Mesendoderm (in vitro differentiated cells): ENCODE measurements around the gene IL1A.

ENCODE experiments used
- DNase-seq: peaks from one replicate; pipeline ENCODE4 v3.0.0; 2013
- H2AK5ac ChIP-seq: 2 replicates; pipeline ENCODE4 v1.6.1; 2013; ENCODE audit warnings: low read length, inconsistent platforms
- H2BK120ac ChIP-seq: 2 replicates; pipeline ENCODE4 v1.6.1; 2013; ENCODE audit warnings: low read depth, mild to moderate bottlenecking, low read length, moderate library complexity, mixed read lengths
- H2BK15ac ChIP-seq: replicated peaks from 2 replicates; pipeline ENCODE4 v1.6.1; 2013; ENCODE audit warnings: low read depth, mild to moderate bottlenecking, moderate library complexity
- H2BK5ac ChIP-seq: 2 replicates; pipeline ENCODE4 v1.6.1; 2013; ENCODE audit warnings: low read length, inconsistent platforms
- H3K18ac ChIP-seq: 2 replicates; pipeline ENCODE4 v1.6.1; 2013; ENCODE audit warnings: mild to moderate bottlenecking, low read length, mixed read lengths
- H3K23ac ChIP-seq: one replicate; pipeline ENCODE4 v1.6.1; 2013; ENCODE audit warnings: low read length
- H3K27ac ChIP-seq: 2 replicates; pipeline ENCODE4 v1.5.1; 2013; ENCODE audit warnings: low read depth, mild to moderate bottlenecking, inconsistent platforms, low read length, moderate library complexity
- H3K27me3 ChIP-seq: 2 replicates; pipeline ENCODE4 v1.6.1; 2013; ENCODE audit warnings: low read length, control low read depth, mild to moderate bottlenecking, inconsistent platforms; ENCODE audit not compliant: insufficient read depth, poor library complexity
- H3K36me3 ChIP-seq: 2 replicates; pipeline ENCODE4 v1.6.1; 2013; ENCODE audit warnings: low read length, inconsistent platforms; ENCODE audit not compliant: control insufficient read depth, insufficient read depth
- H3K4ac ChIP-seq: one replicate; pipeline ENCODE4 v1.6.1; 2013; ENCODE audit warnings: low read depth, mild to moderate bottlenecking, low read length, moderate library complexity
- H3K4me1 ChIP-seq: 2 replicates; pipeline ENCODE4 v1.6.1; 2013; ENCODE audit warnings: low read depth, low read length, inconsistent platforms; ENCODE audit not compliant: control insufficient read depth
- H3K4me2 ChIP-seq: 2 replicates; pipeline ENCODE4 v1.6.1; 2013; ENCODE audit warnings: low read length
- H3K4me3 ChIP-seq: 2 replicates; pipeline ENCODE4 v1.5.1; 2013; ENCODE audit warnings: mild to moderate bottlenecking, low read length
- H3K56ac ChIP-seq: one replicate; pipeline ENCODE4 v1.6.1; 2013; ENCODE audit warnings: low read length
- H3K79me1 ChIP-seq: 2 replicates; pipeline ENCODE4 v1.6.1; 2013; ENCODE audit warnings: low read length, inconsistent platforms
- H3K79me2 ChIP-seq: 2 replicates; pipeline ENCODE4 v1.6.1; 2013; ENCODE audit warnings: mild to moderate bottlenecking, low read length; ENCODE audit not compliant: control insufficient read depth, insufficient read depth
- H3K9ac ChIP-seq: 2 replicates; pipeline ENCODE4 v1.6.1; 2013; ENCODE audit warnings: low read length, inconsistent platforms
- H4K5ac ChIP-seq: one replicate; pipeline ENCODE4 v1.6.1; 2013; ENCODE audit warnings: low read length
- H4K8ac ChIP-seq: one replicate; pipeline ENCODE4 v1.6.1; 2013; ENCODE audit warnings: low read depth, mild to moderate bottlenecking, control low read depth, low read length, moderate library complexity
- WGBS: extraction: QIAGEN DNeasy Blood & Tissue Kit; methylation state at CpG from one replicate; pipeline ENCODE4 v1.1.7; 2013; ENCODE audit warnings: low lambda C conversion rate, missing lambda C conversion rate; ENCODE audit not compliant: insufficient coverage; ENCODE audit errors: extremely low coverage; 5-methylcytosine and 5-hydroxymethylcytosine counted together

The IL1A gene

DNA sequence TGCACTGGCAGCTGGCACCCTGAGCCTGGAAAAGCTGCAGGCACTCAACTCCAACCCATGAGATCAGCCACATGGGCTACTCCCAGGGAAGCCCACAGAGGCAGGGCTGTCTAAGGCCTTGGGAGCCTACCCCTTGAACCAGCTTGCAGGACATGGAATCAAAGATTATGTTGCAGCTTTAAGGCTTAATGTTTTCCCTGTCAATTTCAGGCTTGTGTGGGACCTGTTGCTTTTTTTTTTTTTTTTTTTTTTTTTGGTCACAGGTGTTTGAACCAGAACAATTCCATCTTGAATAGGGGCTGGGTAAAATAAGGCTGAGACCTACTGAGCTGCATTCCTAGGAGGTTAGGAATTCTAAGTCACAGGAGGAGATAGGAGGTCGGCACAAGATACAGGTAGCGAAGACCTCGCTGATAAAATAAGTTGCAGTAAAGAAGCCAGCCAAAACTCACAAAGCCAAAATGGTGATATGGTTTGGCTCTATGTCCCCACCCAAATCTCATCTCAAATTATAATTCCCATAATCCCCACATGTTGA is 7.5 kb upstream of the IL1A start:
- H3K4ac ChIP-seq, result no peak overlapping the region
- no peak overlapping the region for H4K8ac ChIP-seq
- H2BK15ac ChIP-seq, result no peak overlapping the region
- H3K79me1 ChIP-seq, result no peaks in the 10 kb centered on the region
- H3K23ac ChIP-seq, result no peak overlapping the region
- no peak overlapping the region for H2AK5ac ChIP-seq
- H3K27ac ChIP-seq, result no peak overlapping the region
- no peak overlapping the region for H3K4me2 ChIP-seq
- no peak overlapping the region for H2BK120ac ChIP-seq
- H3K79me2 ChIP-seq, result no peaks in the 10 kb centered on the region
- no peak for DNase-seq
- no peak overlapping the region for H4K5ac ChIP-seq
- H2BK5ac ChIP-seq, result no peak overlapping the region
- no CpG with 5 or more reads among the region's 3 CpGs for WGBS
- H3K4me1 ChIP-seq, result no peaks in the 10 kb centered on the region
- no peak overlapping the region for H3K9ac ChIP-seq
- H3K36me3 ChIP-seq, result no peaks in the 10 kb centered on the region
- no peak overlapping the region for H3K18ac ChIP-seq
- H3K56ac ChIP-seq, result no peak overlapping the region
- H3K4me3 ChIP-seq, result no peak overlapping the region
- H3K27me3 ChIP-seq, result no peaks in the 10 kb centered on the region

DNA sequence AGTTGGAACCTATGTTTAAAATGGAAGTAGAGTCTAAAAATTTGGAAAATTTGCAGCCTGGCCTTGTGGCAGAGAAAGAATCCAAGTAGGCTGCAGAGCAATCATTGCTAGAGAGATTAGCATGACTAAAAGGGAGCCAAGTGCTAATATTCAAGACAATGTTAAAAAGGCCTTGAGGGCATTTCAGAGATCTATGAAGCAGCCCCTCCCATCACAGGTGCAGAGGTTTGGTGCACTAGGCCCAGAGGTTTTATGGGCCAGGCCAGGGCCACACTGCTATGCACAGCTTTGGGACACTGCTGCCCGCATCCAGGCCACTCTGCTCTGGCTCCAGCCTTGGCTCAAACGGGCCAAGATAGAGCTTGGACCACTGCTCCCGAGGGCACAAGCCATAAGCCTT is 6.7 kb upstream of the IL1A start:
- H3K79me1 ChIP-seq, result no peaks in the 10 kb centered on the region

DNA sequence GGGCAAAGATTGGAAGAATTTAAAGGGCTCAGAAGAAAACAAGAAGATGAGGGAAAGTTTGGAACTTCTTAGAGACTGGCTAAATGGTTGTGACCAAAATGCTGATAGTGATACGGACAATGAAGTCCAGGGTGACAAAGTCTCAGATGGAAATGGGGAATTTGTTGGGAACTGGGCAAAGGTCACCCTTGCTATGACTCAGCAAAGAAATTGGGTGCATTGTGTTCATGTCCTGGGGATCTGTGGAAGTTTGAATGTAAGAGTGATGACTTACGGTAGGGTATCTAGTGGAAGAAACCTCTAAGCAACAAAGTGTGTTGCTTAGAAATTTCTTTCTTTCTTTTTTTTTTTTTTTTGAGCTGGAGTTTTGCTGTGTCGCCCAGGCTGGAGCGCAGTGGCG is 6.0 kb upstream of the IL1A start:
- Histone ChIP-seq H3K27me3 (no peaks in the 10 kb centered on the region), H3K4ac (no peak overlapping the region), H3K9ac (no peak overlapping the region), H3K23ac (no peak overlapping the region), H2BK5ac (no peak overlapping the region), H3K79me1 (no peaks in the 10 kb centered on the region), H3K36me3 (no peaks in the 10 kb centered on the region), H3K18ac (no peak overlapping the region), H4K8ac (no peak overlapping the region), H3K4me2 (no peak overlapping the region), H3K56ac (no peak overlapping the region), H3K4me3 (no peak overlapping the region), H2AK5ac (no peak overlapping the region), H3K79me2 (no peaks in the 10 kb centered on the region), H2BK15ac (no peak overlapping the region), H2BK120ac (no peak overlapping the region), H3K4me1 (no peaks in the 10 kb centered on the region), H3K27ac (no peak overlapping the region), H4K5ac (no peak overlapping the region)
- no CpG with 5 or more reads among the region's 5 CpGs for WGBS
- DNase-seq, result no peak

More for the DNA sequence above, 6.7 kb upstream of the IL1A start:
- Histone ChIP-seq H3K23ac (no peak overlapping the region), H3K4me2 (no peak overlapping the region), H3K9ac (no peak overlapping the region), H4K8ac (no peak overlapping the region), H3K4me1 (no peaks in the 10 kb centered on the region), H3K4me3 (no peak overlapping the region), H2BK120ac (no peak overlapping the region), H3K18ac (no peak overlapping the region), H3K27me3 (no peaks in the 10 kb centered on the region), H3K79me2 (no peaks in the 10 kb centered on the region), H3K27ac (no peak overlapping the region), H2BK5ac (no peak overlapping the region), H3K56ac (no peak overlapping the region), H3K4ac (no peak overlapping the region), H2BK15ac (no peak overlapping the region), H2AK5ac (no peak overlapping the region), H4K5ac (no peak overlapping the region), H3K36me3 (no peaks in the 10 kb centered on the region)
- no CpG with 5 or more reads among the region's 3 CpGs for WGBS
- no peak for DNase-seq

DNA sequence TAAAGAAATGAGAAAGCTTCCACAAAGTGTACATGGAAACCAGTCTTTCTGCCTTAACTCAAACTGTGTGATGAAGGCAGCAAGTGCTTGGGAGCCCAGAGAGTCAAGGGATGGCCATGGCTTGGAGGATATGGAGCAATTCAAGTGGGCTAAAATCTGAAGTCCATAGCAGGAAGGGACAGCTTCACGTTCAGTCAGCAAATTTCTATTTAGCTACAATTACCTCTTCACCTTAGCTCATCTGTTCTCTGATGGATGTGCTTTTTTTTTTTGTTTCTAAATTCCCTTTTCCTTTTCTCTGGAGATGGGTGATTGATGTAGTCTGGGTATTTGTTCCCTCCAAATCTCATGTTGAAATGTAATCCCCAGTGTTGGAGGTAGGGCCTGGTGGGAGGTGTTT is 4.9 kb upstream of the IL1A start:
- H3K23ac ChIP-seq, result no peak overlapping the region
- no peaks in the 10 kb centered on the region for H3K79me2 ChIP-seq
- H3K4me3 ChIP-seq, result no peak overlapping the region
- H3K56ac ChIP-seq, result no peak overlapping the region
- H4K5ac ChIP-seq, result no peak overlapping the region
- H3K4me1 ChIP-seq, result no peaks in the 10 kb centered on the region
- H3K9ac ChIP-seq, result no peak overlapping the region
- DNase-seq, result no peak
- H3K36me3 ChIP-seq, result no peaks in the 10 kb centered on the region
- no peak overlapping the region for H2AK5ac ChIP-seq
- no CpG with 5 or more reads among the region's 1 CpG for WGBS
- no peak overlapping the region for H4K8ac ChIP-seq
- H2BK5ac ChIP-seq, result no peak overlapping the region
- no peak overlapping the region for H3K4ac ChIP-seq
- H3K79me1 ChIP-seq, result no peaks in the 10 kb centered on the region
- no peak overlapping the region for H3K18ac ChIP-seq
- H3K27me3 ChIP-seq, result no peaks in the 10 kb centered on the region
- H3K27ac ChIP-seq, result no peak overlapping the region
- H2BK15ac ChIP-seq, result no peak overlapping the region
- no peak overlapping the region for H2BK120ac ChIP-seq
- H3K4me2 ChIP-seq, result no peak overlapping the region

DNA sequence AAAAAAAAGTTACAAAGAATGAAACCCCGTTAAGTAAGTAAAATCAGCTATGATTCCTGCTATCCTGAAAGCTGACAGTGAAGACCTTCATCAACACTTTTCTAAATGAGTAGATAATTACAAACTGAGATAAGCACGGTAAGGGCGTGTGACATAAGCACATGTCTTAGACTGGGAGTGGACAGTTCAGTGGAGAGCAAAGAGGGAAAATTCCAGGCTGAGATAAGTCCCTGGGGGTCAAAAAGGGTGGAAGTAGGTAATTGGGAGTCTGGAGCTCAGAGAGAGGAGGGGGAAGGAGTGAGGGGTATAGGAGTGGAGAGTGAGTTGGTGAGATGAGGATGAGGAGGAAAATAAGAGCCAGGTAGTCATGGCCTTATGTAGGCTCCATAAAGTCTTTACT is 4.4 kb upstream of the IL1A start:
- Histone ChIP-seq H3K27ac (no peak overlapping the region), H3K4ac (no peak overlapping the region), H2AK5ac (no peak overlapping the region), H3K56ac (no peak overlapping the region), H4K5ac (no peak overlapping the region), H2BK5ac (no peak overlapping the region), H4K8ac (no peak overlapping the region), H3K9ac (no peak overlapping the region), H3K4me1 (no peaks in the 10 kb centered on the region), H3K27me3 (no peaks in the 10 kb centered on the region), H2BK120ac (no peak overlapping the region), H2BK15ac (no peak overlapping the region), H3K36me3 (no peaks in the 10 kb centered on the region), H3K79me2 (no peaks in the 10 kb centered on the region), H3K4me3 (no peak overlapping the region), H3K23ac (no peak overlapping the region), H3K79me1 (no peaks in the 10 kb centered on the region), H3K4me2 (no peak overlapping the region), H3K18ac (no peak overlapping the region)
- no peak for DNase-seq
- WGBS, result no CpG with 5 or more reads among the region's 3 CpGs

DNA sequence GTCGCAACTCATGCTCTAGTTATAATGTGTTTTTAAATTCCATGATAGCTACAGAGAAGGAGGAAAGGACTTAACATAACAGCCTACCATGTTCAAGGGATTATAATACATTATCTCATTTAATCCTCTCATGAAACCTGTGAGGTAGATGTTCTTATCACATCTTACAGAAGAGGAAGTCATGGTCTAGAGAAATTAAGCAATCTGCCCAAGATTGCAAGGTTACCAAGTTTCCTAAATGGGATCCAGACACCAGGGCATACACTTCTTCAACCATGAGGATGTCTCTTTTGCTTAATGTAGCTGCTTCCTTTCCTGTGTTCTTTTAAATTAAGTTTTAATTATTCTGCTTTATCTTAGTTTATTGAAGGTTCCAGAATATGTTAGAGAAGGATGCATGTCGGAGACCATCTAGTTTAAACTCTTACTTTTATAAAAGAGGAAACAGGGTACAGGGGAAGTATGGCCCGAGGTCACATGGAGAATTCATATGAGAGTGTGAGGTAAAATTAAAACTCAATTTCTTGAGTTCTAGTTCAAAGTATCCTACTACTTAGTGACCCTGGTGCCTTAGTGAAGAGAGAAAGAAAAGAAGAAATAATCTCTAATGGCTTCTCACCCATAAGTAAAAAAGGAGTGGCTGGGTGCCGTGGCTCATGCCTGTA is 3.6 kb upstream of the IL1A start:
- Histone ChIP-seq H3K79me1 (no peaks in the 10 kb centered on the region), H3K56ac (no peak overlapping the region), H3K23ac (no peak overlapping the region), H2AK5ac (no peak overlapping the region), H2BK15ac (no peak overlapping the region), H3K9ac (no peak overlapping the region), H3K18ac (no peak overlapping the region), H2BK120ac (no peak overlapping the region), H3K4ac (no peak overlapping the region), H2BK5ac (no peak overlapping the region), H3K27me3 (no peaks in the 10 kb centered on the region), H3K4me1 (peaks cover 2% of the 10 kb centered on the region), H3K36me3 (no peaks in the 10 kb centered on the region), H3K79me2 (no peaks in the 10 kb centered on the region), H3K4me2 (no peak overlapping the region), H4K8ac (no peak overlapping the region), H3K27ac (no peak overlapping the region), H3K4me3 (no peak overlapping the region), H4K5ac (no peak overlapping the region)
- DNase-seq, result no peak
- WGBS, result no CpG with 5 or more reads among the region's 4 CpGs
